ENCODE results near the gene CCDC85B. TPM values are rescaled to one million over a fixed set of nuclear protein-coding genes. Genes with fewer than 3 reads are reported as not detected.

Gene CCDC85B
- total RNA-seq, 2 experiments from 2014 or later: 68.8 to 72.4 TPM

- DNase-seq: no peak
- H3K4me3 Mint-ChIP-seq: no peak overlapping the region
Observed at GRCh38 chr11:65911682-65912568, 21.5 kb downstream of the CCDC85B start.

GRCh38 chr11:65912845-65913244 lies 22.4 kb downstream of the CCDC85B start:
- ATAC-seq: peak; percentile 32
- intact Hi-C loops (cut with micrococcal nuclease): no loop called here
- peaks cover 7% of the 10 kb centered on the region for H3K36me3 Mint-ChIP-seq (ENCODE audit: low read depth)
- H3K27ac Mint-ChIP-seq: no peak overlapping the region
- POLR2A ChIA-PET: interaction anchor here (2.5 kb wide), 1 partner anchor 12 kb away, joined by 12 read pairs; the partner anchor contains the start of gene FOSL1
- DNase-seq: no peak
- H3K4me3 Mint-ChIP-seq: no peak overlapping the region
- H3K4me1 Mint-ChIP-seq (ENCODE audit: low read depth): peaks cover 26% of the 10 kb centered on the region
- peaks cover 4% of the 10 kb centered on the region for H3K27me3 Mint-ChIP-seq
- no peaks in the 10 kb centered on the region for H3K9me3 Mint-ChIP-seq
- CTCF ChIA-PET: interaction anchor here (1.2 to 1.5 kb wide), 2 partner anchors 10 to 28 kb away, joined by 3 read pairs; no protein-coding TSS in a partner anchor
- TF ChIP-seq, protein P1, sequence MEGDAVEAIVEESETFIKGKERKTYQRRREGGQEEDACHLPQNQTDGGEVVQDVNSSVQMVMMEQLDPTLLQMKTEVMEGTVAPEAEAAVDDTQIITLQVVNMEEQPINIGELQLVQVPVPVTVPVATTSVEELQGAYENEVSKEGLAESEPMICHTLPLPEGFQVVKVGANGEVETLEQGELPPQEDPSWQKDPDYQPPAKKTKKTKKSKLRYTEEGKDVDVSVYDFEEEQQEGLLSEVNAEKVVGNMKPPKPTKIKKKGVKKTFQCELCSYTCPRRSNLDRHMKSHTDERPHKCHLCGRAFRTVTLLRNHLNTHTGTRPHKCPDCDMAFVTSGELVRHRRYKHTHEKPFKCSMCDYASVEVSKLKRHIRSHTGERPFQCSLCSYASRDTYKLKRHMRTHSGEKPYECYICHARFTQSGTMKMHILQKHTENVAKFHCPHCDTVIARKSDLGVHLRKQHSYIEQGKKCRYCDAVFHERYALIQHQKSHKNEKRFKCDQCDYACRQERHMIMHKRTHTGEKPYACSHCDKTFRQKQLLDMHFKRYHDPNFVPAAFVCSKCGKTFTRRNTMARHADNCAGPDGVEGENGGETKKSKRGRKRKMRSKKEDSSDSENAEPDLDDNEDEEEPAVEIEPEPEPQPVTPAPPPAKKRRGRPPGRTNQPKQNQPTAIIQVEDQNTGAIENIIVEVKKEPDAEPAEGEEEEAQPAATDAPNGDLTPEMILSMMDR (IDR thresholded peaks at IDR 0.05): no peak

More at GRCh38 chr11:65911682-65912568, 21.5 kb downstream of the CCDC85B start:
- no peak overlapping the region for H3K27ac Mint-ChIP-seq
- ATAC-seq: no peak
- H3K36me3 Mint-ChIP-seq (ENCODE audit: low read depth): peaks cover 4% of the 10 kb centered on the region
- TF ChIP-seq, protein P1 (IDR thresholded peaks at IDR 0.05): no peak
- CTCF ChIA-PET: interaction anchor here (1.2 to 1.5 kb wide), 2 partner anchors 11 to 27 kb away, joined by 3 read pairs; no protein-coding TSS in a partner anchor
- intact Hi-C loops (cut with micrococcal nuclease): no loop called here
- POLR2A ChIA-PET: interaction anchor here (0.9 to 2.5 kb wide), 2 partner anchors 11 to 18 kb away, joined by 3 to 12 read pairs; partner anchors contain the start of gene FOSL1
- no peaks in the 10 kb centered on the region for H3K9me3 Mint-ChIP-seq
- peaks cover 20% of the 10 kb centered on the region for H3K4me1 Mint-ChIP-seq (ENCODE audit: low read depth)
- H3K27me3 Mint-ChIP-seq: peaks cover 4% of the 10 kb centered on the region

DNA sequence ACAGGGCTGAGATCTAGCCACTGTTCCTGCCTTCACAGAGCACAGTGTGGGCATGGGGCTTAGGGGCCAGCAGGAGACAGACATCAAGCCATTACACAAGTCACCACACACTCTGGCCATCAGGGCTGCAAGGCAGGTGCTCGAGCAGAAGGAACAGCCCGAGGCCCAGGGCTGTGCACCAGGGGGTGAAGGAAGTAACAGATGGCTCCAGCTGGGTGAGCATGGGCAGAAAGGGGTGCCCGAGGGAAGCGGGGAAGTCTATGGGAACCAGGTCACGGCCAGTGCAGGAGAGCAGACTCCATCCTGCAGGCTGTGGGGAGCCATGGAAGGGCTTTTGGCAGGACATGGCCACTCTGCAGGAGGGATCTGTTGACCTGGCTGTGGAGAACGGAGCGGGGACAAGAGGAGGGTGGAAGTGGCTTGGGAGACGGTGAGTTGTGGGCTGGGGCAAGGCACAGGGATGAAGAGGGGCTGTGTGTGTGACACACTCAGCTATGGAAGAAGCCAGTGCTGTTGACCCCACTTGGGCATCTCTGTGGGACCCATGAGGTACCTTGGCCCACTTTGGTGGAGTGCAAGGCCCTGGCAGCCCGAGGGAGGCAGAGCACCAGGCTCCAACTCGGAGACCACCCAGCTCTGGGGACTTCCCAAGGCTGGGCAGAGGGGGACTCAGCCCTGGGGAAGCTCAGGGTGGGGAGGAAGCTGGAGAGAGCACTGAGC lies 24.8 kb downstream of the CCDC85B start:
- CTCF ChIA-PET: interaction anchor here (0.7 to 1.8 kb wide), 4 partner anchors 14 to 31 kb away, joined by 3 to 4 read pairs (median 3); no protein-coding TSS in a partner anchor

DNA sequence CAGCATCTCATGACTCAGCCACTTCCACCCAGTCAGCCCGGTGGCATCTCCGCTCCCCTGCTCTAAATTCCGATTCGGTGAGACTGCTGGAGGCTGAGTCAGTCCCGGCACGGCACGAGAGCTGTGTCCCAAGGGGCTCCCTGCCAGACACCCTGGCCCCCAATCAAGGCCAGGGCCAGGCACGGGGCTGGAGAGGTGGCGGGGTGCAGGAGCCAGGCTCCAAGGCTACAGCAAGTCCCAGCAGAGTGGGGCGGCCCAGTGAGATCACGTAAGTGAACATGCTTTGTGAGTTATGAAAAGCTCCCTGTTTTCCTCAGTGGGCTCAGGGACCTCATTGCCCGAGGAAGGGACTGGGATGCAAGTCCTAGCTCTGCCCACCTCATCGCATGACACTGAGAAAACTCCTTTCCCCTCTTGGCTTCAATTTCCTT lies 25.4 kb downstream of the CCDC85B start:
- POLR2A ChIA-PET: interaction anchor here (1.1 to 2.0 kb wide), 3 partner anchors 14 to 22 kb away, joined by 3 to 8 read pairs (median 6); no protein-coding TSS in a partner anchor
- no peak for DNase-seq

More for the DNA sequence above, 24.8 kb downstream of the CCDC85B start:
- Mint-ChIP-seq H3K36me3 (ENCODE audit: low read depth) (peaks cover 9% of the 10 kb centered on the region), H3K4me3 (no peak overlapping the region), H3K27ac (no peak overlapping the region), H3K9me3 (no peaks in the 10 kb centered on the region), H3K4me1 (ENCODE audit: low read depth) (peaks cover 24% of the 10 kb centered on the region), H3K27me3 (no peaks in the 10 kb centered on the region)
- POLR2A ChIA-PET: interaction anchor here (0.9 to 2.0 kb wide), 5 partner anchors 14 to 43 kb away, joined by 3 to 8 read pairs (median 4); partner anchors contain the start of gene CCDC85B
- ATAC-seq (no peak), DNase-seq (no peak)
- TF ChIP-seq, protein P1 (IDR thresholded peaks at IDR 0.05): no peak
- intact Hi-C loops (cut with micrococcal nuclease): no loop called here

More for the DNA sequence above, 25.4 kb downstream of the CCDC85B start:
- Mint-ChIP-seq H3K36me3 (ENCODE audit: low read depth) (peaks cover 11% of the 10 kb centered on the region), H3K27ac (no peak overlapping the region), H3K9me3 (no peaks in the 10 kb centered on the region), H3K4me3 (no peak overlapping the region), H3K4me1 (ENCODE audit: low read depth) (peaks cover 28% of the 10 kb centered on the region), H3K27me3 (no peaks in the 10 kb centered on the region)
- TF ChIP-seq, protein P1 (IDR thresholded peaks at IDR 0.05): no peak
- intact Hi-C loops (cut with micrococcal nuclease): no loop called here
- no peak for ATAC-seq
- CTCF ChIA-PET: interaction anchor here (0.7 to 1.8 kb wide), 4 partner anchors 14 to 32 kb away, joined by 3 to 4 read pairs (median 3); no protein-coding TSS in a partner anchor

Measured in activated CD8-positive, alpha-beta T cell treated with anti-CD3 and anti-CD28 coated beads for 36 hours (primary cell).